Endothelial cell of umbilical vein (primary cell): ENCODE data around the gene CNTLN. TPM values are rescaled to one million over a fixed set of nuclear protein-coding genes. Genes with fewer than 3 reads are reported as not detected.

Experiments
- BruUV-seq: library from RNA; stranded (reverse); fragments of 400-500 nt; replicated peaks from 2 replicates; lab custom pipeline; 2021; lab: Mats Ljungman, UMichigan
- CTCF ChIA-PET: fragments of 300-600, 350-600 bp; sonication (Branson Sonifier 250); formaldehyde crosslinking; loops from one replicate; lab custom pipeline; 2021; ENCODE audit warnings: antibody characterized with exemption, inconsistent platforms; lab: Charles Lee
- POLR2A ChIA-PET: fragments of 300-600, 350-600 bp; sonication (Branson Sonifier 250); formaldehyde crosslinking; loops from one replicate; lab custom pipeline; 2021; ENCODE audit warnings: antibody characterized with exemption, inconsistent platforms; lab: Charles Lee
- DNase-seq: peaks from one replicate; pipeline ENCODE4 v3.0.0-alpha.2; 2011; ENCODE audit warnings: low read depth, low spot score
- FAIRE-seq: peaks from 2 replicates; lab custom pipeline; 2011; peaks lifted over from hg19 to GRCh38; lab: Jason Lieb, UNC
- H2AFZ ChIP-seq: 2 replicates; pipeline ENCODE4 v1.6.0; 2012; ENCODE audit warnings: low read depth, low read length, control low read depth, inconsistent platforms
- H3K27ac ChIP-seq: 2 replicates; pipeline ENCODE4 v1.5.1; 2011; ENCODE audit warnings: low read depth, mild to moderate bottlenecking, control low read depth, low read length, moderate library complexity; ENCODE audit not compliant: insufficient read depth
- H3K27me3 ChIP-seq, 2 experiments: 2 replicates each; pipeline versions ENCODE4 v1.6.0 to v1.6.1; 2011; ENCODE audit warnings: low read length in 2 of 2, mixed read lengths in 1 of 2; ENCODE audit not compliant: control insufficient read depth in 2 of 2, insufficient read depth in 2 of 2
- H3K36me3 ChIP-seq, 2 experiments: 2 replicates in 1 of 2; 3 replicates in 1 of 2; pipeline ENCODE4 v1.5.1; 2011; ENCODE audit warnings: low read length in 2 of 2, mild to moderate bottlenecking in 1 of 2, moderate library complexity in 1 of 2; ENCODE audit not compliant: control insufficient read depth in 2 of 2, insufficient read depth in 2 of 2; ENCODE audit errors: extremely low read depth in 1 of 2
- H3K4me1 ChIP-seq: 3 replicates; pipeline ENCODE4 v1.5.1; 2011; ENCODE audit warnings: mild to moderate bottlenecking, low read length; ENCODE audit not compliant: control insufficient read depth, insufficient read depth; ENCODE audit errors: extremely low read depth
- H3K4me2 ChIP-seq: 2 replicates; pipeline ENCODE4 v1.6.1; 2011; ENCODE audit warnings: low read length, control low read depth, mixed read lengths; ENCODE audit not compliant: insufficient read depth
- H3K4me3 ChIP-seq, 3 experiments: fragments of 200-600 bp in 1 of 3; sonication (generic), shearing (Covaris generic) in 1 of 3; replicated peaks in 1 of 3; 2 replicates each; pipeline ENCODE4 v1.5.1; 2011 to 2016; ENCODE audit warnings: control low read depth in 3 of 3, low read length in 3 of 3, mild to moderate bottlenecking in 2 of 3, inconsistent platforms in 1 of 3, low read depth in 1 of 3, moderate library complexity in 1 of 3; ENCODE audit not compliant: insufficient read depth in 1 of 3
- H3K79me2 ChIP-seq: 2 replicates; pipeline ENCODE4 v1.6.0; 2012; ENCODE audit warnings: low read length, inconsistent platforms; ENCODE audit not compliant: control insufficient read depth, insufficient read depth
- H3K9ac ChIP-seq: replicated peaks from 2 replicates; pipeline ENCODE3; 2011; ENCODE audit warnings: low read length, control low read depth; ENCODE audit not compliant: insufficient read depth; ENCODE audit errors: extremely low read depth
- H3K9me1 ChIP-seq: replicated peaks from 3 replicates; pipeline ENCODE4 v1.6.0; 2011; ENCODE audit warnings: mild to moderate bottlenecking, low read length; ENCODE audit not compliant: control insufficient read depth, insufficient read depth; ENCODE audit errors: extremely low read depth
- H3K9me3 ChIP-seq: replicated peaks from 2 replicates; pipeline ENCODE4 v1.5.1; 2012; ENCODE audit warnings: low read length, inconsistent platforms; ENCODE audit not compliant: control insufficient read depth, insufficient read depth
- H4K20me1 ChIP-seq: replicated peaks from 2 replicates; pipeline ENCODE3; 2011; ENCODE audit warnings: mild to moderate bottlenecking, low read length; ENCODE audit not compliant: control insufficient read depth, insufficient read depth; ENCODE audit errors: extremely low read depth
- EZH2 ChIP-seq: IDR thresholded peaks from 2 replicates; pipeline ENCODE4 v1.6.1; 2012; ENCODE audit warnings: borderline replicate concordance, low read depth, mild to moderate bottlenecking, moderate library complexity, low read length, inconsistent platforms; ENCODE audit not compliant: severe bottlenecking
- FOS ChIP-seq: IDR thresholded peaks from 2 replicates; pipeline ENCODE4 v1.6.1; 2011; ENCODE audit warnings: mild to moderate bottlenecking, low read length, moderate library complexity, borderline replicate concordance; ENCODE audit not compliant: insufficient read depth
- GATA2 ChIP-seq: IDR thresholded peaks from 2 replicates; pipeline ENCODE4 v1.7.0; 2011; ENCODE audit warnings: low read depth, mild to moderate bottlenecking, moderate library complexity, mixed read lengths, low read length; ENCODE audit not compliant: insufficient read length, insufficient read depth
- JUN ChIP-seq: IDR thresholded peaks from 2 replicates; pipeline ENCODE4 v1.6.1; 2011; ENCODE audit warnings: borderline replicate concordance, low read depth; ENCODE audit not compliant: insufficient read length, insufficient read depth
- MYC ChIP-seq: IDR thresholded peaks from one replicate; pipeline ENCODE4 v1.6.1; 2011; ENCODE audit warnings: mild to moderate bottlenecking, low read depth, low read length
- POLR2A ChIP-seq: IDR thresholded peaks from 2 replicates; pipeline ENCODE4 v1.6.1; 2012; ENCODE audit warnings: low read depth, mild to moderate bottlenecking, control low read depth, low read length
- POLR2AphosphoS5 ChIP-seq: IDR thresholded peaks from 2 replicates; pipeline ENCODE4 v1.6.1; 2012; ENCODE audit warnings: low read depth, mild to moderate bottlenecking, control low read depth, low read length, moderate library complexity; ENCODE audit not compliant: insufficient read depth
- dilution Hi-C: fragments of 300-500 bp; cut with MboI; formaldehyde crosslinking; loops from one replicate; pipeline ENCODE4 v1.15.0; 2019; ENCODE audit warnings: low sequenced_read_pairs; ENCODE audit not compliant: extremely low pct_ligation_motif_present
- intact Hi-C: fragments of 100-400 bp; cut with micrococcal nuclease; formaldehyde crosslinking; loops from one replicate; pipeline ENCODE4 v1.10.0; 2022
- polyA plus RNA-seq, 4 experiments: library from polyadenylated mRNA; depleted of rRNA in 3 of 4; stranded (reverse) in 3 of 4; unstranded in 1 of 4; fragments of >200 nt; gene quantifications; 2 replicates each; pipeline versions ENCODE4 v1.2.1 to v1.2.3, GENCODE V29; 2011 to 2012; ENCODE audit warnings: missing spikeins in 1 of 4
- total RNA-seq: library from RNA; stranded (reverse); gene quantifications from 2 replicates; pipeline ENCODE4 v1.2.3, GENCODE V29; 2021
- TF ChIP-seq, protein P1 (sequence below), 2 donors: IDR thresholded peaks; 1 replicate in 1 of 2; 2 replicates in 1 of 2; pipeline ENCODE4 v1.5.1; 2011; ENCODE audit warnings: low read length in 2 of 2, mild to moderate bottlenecking in 2 of 2, moderate library complexity in 2 of 2, control low read depth in 1 of 2, inconsistent platforms in 1 of 2, low read depth in 1 of 2; ENCODE audit not compliant: insufficient read depth in 1 of 2; ENCODE audit errors: extremely low read depth in 1 of 2
- TF ChIP-seq, protein P2 (sequence below): IDR thresholded peaks from 2 replicates; pipeline ENCODE4 v1.6.1; 2011; ENCODE audit not compliant: insufficient read depth, insufficient read length

The CNTLN gene
- total and polyA plus RNA-seq, 2 donors (not counting 3 experiments of a cell fraction or from before 2014, with no cell fraction given), result 3.5 to 15.8 TPM

DNA sequence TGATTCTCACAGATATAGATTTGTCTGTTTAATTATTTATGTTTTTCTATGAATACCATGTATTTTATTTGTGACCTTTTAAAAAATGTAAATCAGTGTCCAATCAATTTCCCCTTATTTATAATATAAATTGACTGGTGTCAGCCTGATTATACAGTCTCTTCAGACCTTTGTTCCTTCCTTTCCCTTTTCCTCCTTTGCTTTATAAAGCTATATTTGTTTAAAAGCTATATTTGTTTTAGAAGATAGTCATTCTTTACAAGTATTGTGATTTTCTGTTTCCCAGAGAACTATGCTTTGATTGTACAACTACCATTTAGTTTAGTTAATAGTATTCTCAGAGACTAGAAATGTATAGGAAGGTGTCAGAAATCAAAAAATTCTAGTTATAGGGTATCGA lies 90.6 kb downstream of the CNTLN start:
- Histone ChIP-seq H3K9me3 (no peaks in the 10 kb centered on the region), H3K4me1 (no peaks in the 10 kb centered on the region), H4K20me1 (no peaks in the 10 kb centered on the region), H3K9ac (no peak overlapping the region), H3K36me3 (no peaks in the 10 kb centered on the region), H3K27me3 (no peaks in the 10 kb centered on the region), H3K9me1 (no peaks in the 10 kb centered on the region), H3K27ac (no peak overlapping the region), H3K79me2 (no peaks in the 10 kb centered on the region), H3K4me2 (no peak overlapping the region), H2AFZ (no peak overlapping the region), H3K4me3 (no peak overlapping the region)
- no peak for FAIRE-seq
- no peak for DNase-seq
- CTCF ChIA-PET, result interaction anchor here (0.8 to 2.5 kb wide), 2 partner anchors 177 to 237 kb away, joined by 4 to 7 read pairs; no protein-coding TSS in a partner anchor
- dilution Hi-C loops (no loop called here), intact Hi-C loops (no loop called here)
- no TSS peak for BruUV-seq
- POLR2A ChIA-PET, result no interaction called here
- TF ChIP-seq, protein P1, sequence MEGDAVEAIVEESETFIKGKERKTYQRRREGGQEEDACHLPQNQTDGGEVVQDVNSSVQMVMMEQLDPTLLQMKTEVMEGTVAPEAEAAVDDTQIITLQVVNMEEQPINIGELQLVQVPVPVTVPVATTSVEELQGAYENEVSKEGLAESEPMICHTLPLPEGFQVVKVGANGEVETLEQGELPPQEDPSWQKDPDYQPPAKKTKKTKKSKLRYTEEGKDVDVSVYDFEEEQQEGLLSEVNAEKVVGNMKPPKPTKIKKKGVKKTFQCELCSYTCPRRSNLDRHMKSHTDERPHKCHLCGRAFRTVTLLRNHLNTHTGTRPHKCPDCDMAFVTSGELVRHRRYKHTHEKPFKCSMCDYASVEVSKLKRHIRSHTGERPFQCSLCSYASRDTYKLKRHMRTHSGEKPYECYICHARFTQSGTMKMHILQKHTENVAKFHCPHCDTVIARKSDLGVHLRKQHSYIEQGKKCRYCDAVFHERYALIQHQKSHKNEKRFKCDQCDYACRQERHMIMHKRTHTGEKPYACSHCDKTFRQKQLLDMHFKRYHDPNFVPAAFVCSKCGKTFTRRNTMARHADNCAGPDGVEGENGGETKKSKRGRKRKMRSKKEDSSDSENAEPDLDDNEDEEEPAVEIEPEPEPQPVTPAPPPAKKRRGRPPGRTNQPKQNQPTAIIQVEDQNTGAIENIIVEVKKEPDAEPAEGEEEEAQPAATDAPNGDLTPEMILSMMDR (IDR thresholded peaks at IDR 0.05; ENCODE audit: extremely low read depth in 1 of 2, insufficient read depth in 1 of 2, low read depth in 1 of 2, low read length in 2 of 2), result no peak
- TF ChIP-seq POLR2A (no peak), JUN (no peak)

DNA sequence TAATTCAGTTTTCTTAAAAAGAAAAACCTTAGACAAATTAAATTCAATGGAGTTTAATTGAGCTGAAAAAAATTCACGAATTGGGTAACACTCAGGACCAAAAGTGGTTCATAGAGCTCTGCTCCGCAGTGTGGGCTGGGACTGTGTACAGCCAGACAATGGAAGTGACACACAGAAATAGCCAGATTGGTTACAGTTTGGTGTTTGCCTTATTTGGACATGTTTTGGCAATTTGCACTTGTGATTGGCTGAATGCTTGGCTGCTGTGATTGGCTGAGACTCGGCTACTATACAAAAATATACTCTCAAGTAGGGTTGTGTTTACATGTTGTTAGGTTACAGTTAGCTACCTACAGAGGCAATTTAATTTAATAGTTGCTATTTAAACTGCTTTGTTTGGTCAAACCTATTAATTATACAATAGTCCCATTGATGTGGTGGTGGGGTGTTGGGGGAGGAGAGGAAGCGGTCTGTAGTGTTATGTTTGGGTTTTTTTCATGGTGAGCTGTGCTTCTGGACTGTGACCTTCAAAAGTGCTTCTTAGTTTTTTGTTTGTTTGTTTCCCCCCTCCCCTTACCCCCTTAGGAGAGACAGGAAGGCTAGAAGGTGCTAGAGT lies 95.2 kb downstream of the CNTLN start:
- dilution Hi-C loops, result no loop called here

More for the DNA sequence above, 95.2 kb downstream of the CNTLN start:
- no peak overlapping the region for H2AFZ ChIP-seq
- no peak overlapping the region for H3K9ac ChIP-seq
- intact Hi-C loops, result no loop called here
- no peak overlapping the region for H3K27ac ChIP-seq
- CTCF ChIA-PET, result interaction anchor here (1.7 to 2.4 kb wide), 2 partner anchors 11 kb away, joined by 7 to 9 read pairs; no protein-coding TSS in a partner anchor
- H3K9me3 ChIP-seq, result no peaks in the 10 kb centered on the region
- H3K27me3 ChIP-seq, result no peaks in the 10 kb centered on the region
- DNase-seq (no peak), FAIRE-seq (no peak)
- POLR2A ChIA-PET, result no interaction called here
- no peak overlapping the region for H3K4me2 ChIP-seq
- no peaks in the 10 kb centered on the region for H3K9me1 ChIP-seq
- no peak for TF ChIP-seq MYC
- TF ChIP-seq, protein P1 (IDR thresholded peaks at IDR 0.05; ENCODE audit: extremely low read depth in 1 of 2, insufficient read depth in 1 of 2, low read depth in 1 of 2, low read length in 2 of 2), result no peak
- TF ChIP-seq EZH2, result no peak
- TF ChIP-seq JUN, result no peak
- no peak for TF ChIP-seq FOS
- TF ChIP-seq POLR2AphosphoS5, result no peak
- no peak for TF ChIP-seq GATA2
- TF ChIP-seq POLR2A, result no peak
- TF ChIP-seq, protein P2, sequence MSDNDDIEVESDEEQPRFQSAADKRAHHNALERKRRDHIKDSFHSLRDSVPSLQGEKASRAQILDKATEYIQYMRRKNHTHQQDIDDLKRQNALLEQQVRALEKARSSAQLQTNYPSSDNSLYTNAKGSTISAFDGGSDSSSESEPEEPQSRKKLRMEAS, result no peak
- no peak overlapping the region for H3K4me3 ChIP-seq
- no peaks in the 10 kb centered on the region for H3K36me3 ChIP-seq
- no peaks in the 10 kb centered on the region for H3K4me1 ChIP-seq
- H4K20me1 ChIP-seq, result no peaks in the 10 kb centered on the region
- no TSS peak for BruUV-seq
- no peaks in the 10 kb centered on the region for H3K79me2 ChIP-seq
